ENCODE measurements around the gene LRRC56. TPM values are rescaled to one million over a fixed set of nuclear protein-coding genes. Genes with fewer than 3 reads are reported as not detected.

The LRRC56 gene
- total RNA-seq, 4 donors from 2014 or later, result 2.3 to 8.4 (median 3.1) TPM

GRCh38 chr11:596374-596773, 59.0 kb downstream of the LRRC56 start:
- no peak for DNase-seq
- Histone ChIP-seq H3K4me1 (no peaks in the 10 kb centered on the region), H3K27me3 (no peaks in the 10 kb centered on the region), H3K27ac (no peak overlapping the region), H3K9me3 (no peaks in the 10 kb centered on the region), H3K36me3 (peaks cover 0 to 64% (median 25%) of the 10 kb centered on the region in 4 donors), H3K4me3 (no peak overlapping the region)
- no peak for TF ChIP-seq CTCF (IDR thresholded peaks at IDR 0.05)
- TF ChIP-seq POLR2A (IDR thresholded peaks at IDR 0.05), result no peak
- no peak for TF ChIP-seq POLR2AphosphoS5 (IDR thresholded peaks at IDR 0.05)
- TF ChIP-seq EP300 (IDR thresholded peaks at IDR 0.05; ENCODE audit: low read depth), result no peak
- in situ Hi-C loops (cut with MboI; ENCODE audit: low pct_ligation_motif_present in 1 of 4, low pct_unique_long_range_greater_than_20kb in 1 of 4, low sequenced_read_pairs in 3 of 4), result no loop called here
- 76 to 90% methylated on average over 5 to 10 of the region's 10 CpGs for WGBS, 2 donors (ENCODE audit: low coverage in 1 of 2)
- intact Hi-C loops (cut with DNase I; ENCODE audit: low total_unique reads), result no loop called here

- H3K4me3 ChIP-seq, result no peak overlapping the region
- H3K36me3 ChIP-seq, result peaks cover 0 to 59% (median 22%) of the 10 kb centered on the region in 4 donors
- H3K27me3 ChIP-seq, result no peaks in the 10 kb centered on the region
- no peak for TF ChIP-seq CTCF (IDR thresholded peaks at IDR 0.05)
- no peak for TF ChIP-seq POLR2A (IDR thresholded peaks at IDR 0.05)
- TF ChIP-seq POLR2AphosphoS5 (IDR thresholded peaks at IDR 0.05), result no peak
- no peak for TF ChIP-seq EP300 (IDR thresholded peaks at IDR 0.05; ENCODE audit: low read depth)
- in situ Hi-C loops (cut with MboI; ENCODE audit: low pct_ligation_motif_present in 1 of 4, low pct_unique_long_range_greater_than_20kb in 1 of 4, low sequenced_read_pairs in 3 of 4) (no loop called here), intact Hi-C loops (cut with DNase I; ENCODE audit: low total_unique reads) (no loop called here)
- H3K9me3 ChIP-seq, result no peaks in the 10 kb centered on the region
- DNase-seq, result no peak
- H3K27ac ChIP-seq, result no peak overlapping the region
- 92% methylated on average over 29 of the region's 29 CpGs; no CpG with 5 or more reads in 1 of the 2 donors for WGBS, 2 donors (ENCODE audit: low coverage in 1 of 2)
- no peaks in the 10 kb centered on the region for H3K4me1 ChIP-seq
These were observed 59.9 kb downstream of the LRRC56 start for GRCh38 chr11:597166-597725.

GRCh38 chr11:598005-598680, 60.8 kb downstream of the LRRC56 start:
- H3K4me1 ChIP-seq, result no peaks in the 10 kb centered on the region
- no peaks in the 10 kb centered on the region for H3K9me3 ChIP-seq
- in situ Hi-C loops (cut with MboI; ENCODE audit: low pct_ligation_motif_present in 1 of 4, low pct_unique_long_range_greater_than_20kb in 1 of 4, low sequenced_read_pairs in 3 of 4) (no loop called here), intact Hi-C loops (cut with DNase I; ENCODE audit: low total_unique reads) (no loop called here)
- 92 to 100% methylated on average over 4 to 29 of the region's 30 CpGs for WGBS, 2 donors (ENCODE audit: low coverage in 1 of 2)
- no peak overlapping the region for H3K27ac ChIP-seq
- TF ChIP-seq POLR2A (IDR thresholded peaks at IDR 0.05) (no peak), POLR2AphosphoS5 (IDR thresholded peaks at IDR 0.05) (no peak), EP300 (IDR thresholded peaks at IDR 0.05; ENCODE audit: low read depth) (no peak), CTCF (IDR thresholded peaks at IDR 0.05) (no peak)
- H3K36me3 ChIP-seq, result peaks cover 0 to 53% (median 15%) of the 10 kb centered on the region in 4 donors
- H3K27me3 ChIP-seq, result no peaks in the 10 kb centered on the region
- no peak overlapping the region for H3K4me3 ChIP-seq
- DNase-seq, result no peak

GRCh38 chr11:601573-602245, 64.4 kb downstream of the LRRC56 start:
- DNase-seq, result no peak
- intact Hi-C loops (cut with DNase I; ENCODE audit: low total_unique reads), result no loop called here
- no peak overlapping the region for H3K27ac ChIP-seq
- H3K36me3 ChIP-seq, result peaks cover 0 to 54% (median 17%) of the 10 kb centered on the region in 4 donors
- H3K4me3 ChIP-seq, result no peak overlapping the region
- H3K27me3 ChIP-seq, result no peaks in the 10 kb centered on the region
- no peaks in the 10 kb centered on the region for H3K4me1 ChIP-seq
- H3K9me3 ChIP-seq, result no peaks in the 10 kb centered on the region
- 93 to 100% methylated on average over 8 to 23 of the region's 23 CpGs for WGBS, 2 donors (ENCODE audit: low coverage in 1 of 2)
- no peak for TF ChIP-seq POLR2A (IDR thresholded peaks at IDR 0.05)
- no peak for TF ChIP-seq EP300 (IDR thresholded peaks at IDR 0.05; ENCODE audit: low read depth)
- no peak for TF ChIP-seq CTCF (IDR thresholded peaks at IDR 0.05)
- no peak for TF ChIP-seq POLR2AphosphoS5 (IDR thresholded peaks at IDR 0.05)
- in situ Hi-C loops (cut with MboI; ENCODE audit: low pct_ligation_motif_present in 1 of 4, low pct_unique_long_range_greater_than_20kb in 1 of 4, low sequenced_read_pairs in 3 of 4), result no loop called here

Measured in transverse colon (tissue), 4 donors.